Kidney (tissue), 14 donors: ENCODE data around the gene DONSON. TPM values are rescaled to one million over a fixed set of nuclear protein-coding genes. Genes with fewer than 3 reads are reported as not detected.

Experiments used
- DNase-seq, 5 donors: peaks; one replicate each; pipeline ENCODE4 v3.0.0-alpha.2; 2013 to 2020
- FAIRE-seq: peaks from 2 replicates; lab custom pipeline; 2012; peaks lifted over from hg19 to GRCh38; lab: Jason Lieb, UNC
- H3K27ac ChIP-seq, 2 donors: one replicate each; pipeline ENCODE4 v1.7.0; 2013; ENCODE audit warnings: low read depth in 2 of 2, low read length in 2 of 2, inconsistent platforms in 1 of 2
- H3K27me3 ChIP-seq: one replicate; pipeline ENCODE4 v1.7.1; 2013; ENCODE audit warnings: low read length, inconsistent platforms; ENCODE audit not compliant: control insufficient read depth, insufficient read depth
- H3K36me3 ChIP-seq, 3 donors: one replicate each; pipeline versions ENCODE4 v1.7.0 to v1.7.1; 2013; ENCODE audit warnings: low read length in 3 of 3, control low read depth in 1 of 3, inconsistent platforms in 1 of 3; ENCODE audit not compliant: insufficient read depth in 3 of 3, control insufficient read depth in 2 of 3
- H3K4me1 ChIP-seq, 3 donors: one replicate each; pipeline versions ENCODE4 v1.7.0 to v1.7.1; 2013; ENCODE audit warnings: low read length in 3 of 3, inconsistent platforms in 1 of 3, low read depth in 1 of 3; ENCODE audit not compliant: control insufficient read depth in 2 of 3, insufficient read depth in 2 of 3
- H3K4me3 ChIP-seq, 3 donors: one replicate each; pipeline versions ENCODE4 v1.7.0 to v1.8.1; 2013; ENCODE audit warnings: low read length in 3 of 3, control low read depth in 1 of 3, inconsistent platforms in 1 of 3
- H3K9ac ChIP-seq, 3 donors: one replicate each; pipeline versions ENCODE4 v1.7.0 to v1.7.1; 2013; ENCODE audit warnings: low read length in 3 of 3, control low read depth in 1 of 3, inconsistent platforms in 1 of 3
- H3K9me3 ChIP-seq, 3 donors: one replicate each; pipeline versions ENCODE4 v1.7.0 to v1.7.1; 2013; ENCODE audit warnings: low read length in 3 of 3, control low read depth in 1 of 3, inconsistent platforms in 1 of 3; ENCODE audit not compliant: control insufficient read depth in 2 of 3, insufficient read depth in 1 of 3
- CTCF ChIP-seq: IDR thresholded peaks from 3 replicates; pipeline ENCODE4 v1.5.1; 2012; ENCODE audit warnings: mild to moderate bottlenecking, moderate library complexity, borderline replicate concordance; ENCODE audit not compliant: insufficient read depth; ENCODE audit errors: extremely low read depth
- intact Hi-C: fragments of 100-400 bp; cut with DNase I; formaldehyde crosslinking; loops from one replicate; pipeline ENCODE4 v1.11.1; 2022
- polyA plus RNA-seq: library from polyadenylated mRNA; stranded (reverse); fragments of 350-450 nt; fragmentation: Illumina TruSeq; extraction: RNeasy Lipid Tissue Mini Kit (QIAGEN cat#74804); gene quantifications from one replicate; pipeline ENCODE4 v1.2.3, GENCODE V29; 2014; ENCODE audit warnings: low read depth, low replicate concordance; ENCODE audit not compliant: insufficient read depth
- total RNA-seq: library from RNA; stranded (reverse); fragmentation: NEBNext Ultra II Directional; extraction: Animal tissue kit (Norgen Biotek cat#: 25700); gene quantifications from one replicate; pipeline ENCODE4 v1.2.1, GENCODE V29; 2021
- donor health status: control.
- donor health status: control.
- donor health status: control.
- donor health status: control.
- donor health status: control.
- donor health status: DM: yes; HTN: yes; CAD: no.
- donor health status: Normal renal cell carcinoma (clear cell type).

Gene DONSON
- total and polyA plus RNA-seq, 2 donors from 2014 or later = 6.8 to 8.9 TPM

- FAIRE-seq (peak; percentile 57), DNase-seq (peak; percentile 99 to 100 (median 99))
- H3K9me3 ChIP-seq = no peaks in the 10 kb centered on the region
- H3K9ac ChIP-seq = peak within 1 kb of the TSS; percentile 99 to 100 (median 100)
- intact Hi-C loops = no loop called here
- H3K4me3 ChIP-seq = peak within 1 kb of the TSS; percentile 98 to 100 (median 100)
- peaks cover 0 to 7% (median 3%) of the 10 kb centered on the region in 3 donors for H3K36me3 ChIP-seq
- no peaks in the 10 kb centered on the region for H3K27me3 ChIP-seq
- peaks cover 0 to 6% (median 4%) of the 10 kb centered on the region in 3 donors for H3K4me1 ChIP-seq
- peak within 1 kb of the TSS; percentile 100 for H3K27ac ChIP-seq
- TF ChIP-seq CTCF = no peak
These were observed 45.6 kb downstream of the DONSON start, which contains the start of gene SON for GRCh38 chr21:33542640-33543504. Gene SON, plus strand, starts transcription at chr21:33543038. Its CDS starts 55 bp downstream, at chr21:33543093.

DNA sequence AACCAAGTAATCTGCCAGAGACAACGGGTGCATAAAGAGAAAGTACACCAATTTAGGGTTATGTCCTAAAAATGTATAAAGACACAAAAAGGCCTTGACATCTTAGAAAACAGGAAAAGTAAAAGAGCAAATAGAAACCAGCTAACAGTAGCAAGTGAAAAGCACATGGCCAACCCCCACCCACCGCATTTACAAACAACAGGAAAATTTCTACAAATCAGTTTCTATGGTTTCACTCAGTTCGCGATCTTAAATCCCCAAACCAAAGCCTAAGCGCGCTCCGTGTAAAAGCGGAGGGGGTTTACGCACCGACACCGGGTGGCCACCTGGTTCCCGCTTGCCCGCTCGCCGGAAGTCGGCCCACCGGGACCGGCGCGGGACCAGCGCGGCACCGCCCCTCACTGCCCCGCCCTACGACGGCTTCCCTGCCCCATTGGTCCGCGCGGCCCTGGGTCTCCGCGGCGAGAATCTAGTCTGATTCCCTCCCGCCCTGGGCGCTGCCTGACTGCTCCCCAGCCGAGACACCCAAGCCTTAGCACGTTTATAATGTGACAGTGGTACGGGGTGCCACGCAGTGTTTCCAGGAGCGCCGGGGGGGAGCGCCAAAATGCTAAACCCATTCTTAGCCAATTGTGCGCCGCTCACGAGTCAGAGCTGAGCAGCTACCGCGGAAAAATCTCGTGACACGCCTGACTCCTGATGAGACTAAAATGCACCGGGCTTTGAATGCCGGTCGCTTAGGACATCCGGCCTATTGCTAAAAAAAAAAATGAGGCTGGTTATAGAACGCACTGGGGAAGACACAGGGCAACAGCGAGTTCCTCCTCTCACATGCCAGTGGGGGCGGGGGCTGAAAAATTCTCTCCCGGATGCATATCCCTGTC is 46.5 kb downstream of the DONSON start, which contains the start of gene GART:
Gene GART (minus strand): TSS at position 362 of the 884 bp plus-strand sequence. CDS start 2,802 bp downstream, outside the sequence.
- no peaks in the 10 kb centered on the region for H3K9me3 ChIP-seq
- peak within 1 kb of the TSS; percentile 100 for H3K27ac ChIP-seq
- intact Hi-C loops = no loop called here
- DNase-seq = peak; percentile 83 to 94 (median 91)
- FAIRE-seq = no peak
- peaks cover 3 to 10% (median 10%) of the 10 kb centered on the region in 3 donors for H3K36me3 ChIP-seq
- H3K27me3 ChIP-seq = no peaks in the 10 kb centered on the region
- H3K4me1 ChIP-seq = peaks cover 0 to 6% (median 4%) of the 10 kb centered on the region in 3 donors
- H3K9ac ChIP-seq = peak within 1 kb of the TSS; percentile 99 to 100 (median 100)
- no peak for TF ChIP-seq CTCF
- H3K4me3 ChIP-seq = peak within 1 kb of the TSS; percentile 98 to 100 (median 100)

DNA sequence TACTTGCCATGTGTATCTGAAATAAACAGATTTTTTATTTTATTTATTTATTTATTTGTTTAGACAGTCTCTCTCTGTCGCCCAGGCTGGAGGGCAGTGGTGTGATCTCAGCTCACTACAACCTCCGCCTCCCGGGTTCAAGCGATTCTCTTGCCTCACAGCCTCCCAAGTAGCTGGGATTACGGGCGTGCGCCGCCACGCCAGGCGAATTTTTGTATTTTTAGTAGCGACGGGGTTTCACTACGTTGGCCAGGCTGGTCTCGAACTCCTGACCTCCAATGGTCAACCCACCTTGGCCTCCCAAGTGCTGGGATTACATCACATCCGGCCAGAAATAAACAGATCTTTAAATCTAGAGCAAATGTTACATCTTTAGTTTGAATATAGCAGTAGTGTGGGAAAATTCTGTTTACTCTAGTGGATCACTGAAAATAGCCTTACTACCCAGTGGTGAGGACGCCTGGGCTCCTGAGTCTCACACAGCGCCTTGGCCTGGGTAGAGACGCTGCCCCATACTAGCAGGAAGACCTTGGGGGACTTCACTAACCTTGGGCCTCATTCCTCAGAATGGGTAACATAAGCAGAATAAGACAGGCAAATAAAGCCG is 47.3 kb downstream of the DONSON start:
- Histone ChIP-seq H3K27ac (peak overlapping the region; percentile 100), H3K36me3 (peaks cover 3 to 16% (median 16%) of the 10 kb centered on the region in 3 donors), H3K9ac (peak overlapping the region; percentile 61 to 100 (median 99)), H3K27me3 (no peaks in the 10 kb centered on the region), H3K9me3 (no peaks in the 10 kb centered on the region), H3K4me3 (peak overlapping the region; percentile 98 to 100 (median 100)), H3K4me1 (peaks cover 0 to 6% (median 4%) of the 10 kb centered on the region in 3 donors)
- no peak for TF ChIP-seq CTCF
- DNase-seq (peak in 2 of 5 donors; percentile 19 to 47), FAIRE-seq (no peak)
- intact Hi-C loops = no loop called here
